C4-2B (cell line): ENCODE measurements around the gene IKZF1.

Experiments used
- H3K27ac ChIP-seq: fragments of 450-650 bp; 2 replicates; pipeline ENCODE4 v1.5.1; 2017
- CTCF ChIP-seq: fragments of 450-650 bp; conservative IDR thresholded peaks from 2 replicates; pipeline ENCODE4 v1.5.1; 2017; ENCODE audit warnings: mild to moderate bottlenecking
- ZFX ChIP-seq: fragments of 450-650 bp; IDR thresholded peaks from 2 replicates; pipeline ENCODE4 v1.6.1; 2017

IKZF1 gene

GRCh38 chr7:50358779-50359178, 54.3 kb downstream of the IKZF1 start:
- H3K27ac ChIP-seq, result no peak overlapping the region
- TF ChIP-seq CTCF (no peak), ZFX (no peak)

- H3K27ac ChIP-seq, result no peak overlapping the region
- no peak for TF ChIP-seq CTCF
- no peak for TF ChIP-seq ZFX
Measured at GRCh38 chr7:50359258-50359994, 54.9 kb downstream of the IKZF1 start.

GRCh38 chr7:50359995-50360925, 55.7 kb downstream of the IKZF1 start:
- no peak overlapping the region for H3K27ac ChIP-seq
- no peak for TF ChIP-seq ZFX
- TF ChIP-seq CTCF, result no peak

- no peak for TF ChIP-seq CTCF
- TF ChIP-seq ZFX, result no peak
- H3K27ac ChIP-seq, result no peak overlapping the region
Measured at GRCh38 chr7:50362142-50362541, 57.6 kb downstream of the IKZF1 start.

- TF ChIP-seq ZFX, result no peak
- no peak overlapping the region for H3K27ac ChIP-seq
Measured at GRCh38 chr7:50362712-50363282, 58.3 kb downstream of the IKZF1 start.

- TF ChIP-seq ZFX (no peak), CTCF (no peak)
- no peak overlapping the region for H3K27ac ChIP-seq
Measured at GRCh38 chr7:50363327-50364060, 59.0 kb downstream of the IKZF1 start.

- TF ChIP-seq CTCF, result no peak
- TF ChIP-seq ZFX, result no peak
- H3K27ac ChIP-seq, result no peak overlapping the region
Measured at GRCh38 chr7:50364645-50365044, 60.1 kb downstream of the IKZF1 start.
